ENCODE results near the gene TAF8. TPM values are rescaled to one million over a fixed set of nuclear protein-coding genes. Genes with fewer than 3 reads are reported as not detected.

The TAF8 gene
- total RNA-seq, 1 experiment from 2014 or later = 38.4 TPM

DNA sequence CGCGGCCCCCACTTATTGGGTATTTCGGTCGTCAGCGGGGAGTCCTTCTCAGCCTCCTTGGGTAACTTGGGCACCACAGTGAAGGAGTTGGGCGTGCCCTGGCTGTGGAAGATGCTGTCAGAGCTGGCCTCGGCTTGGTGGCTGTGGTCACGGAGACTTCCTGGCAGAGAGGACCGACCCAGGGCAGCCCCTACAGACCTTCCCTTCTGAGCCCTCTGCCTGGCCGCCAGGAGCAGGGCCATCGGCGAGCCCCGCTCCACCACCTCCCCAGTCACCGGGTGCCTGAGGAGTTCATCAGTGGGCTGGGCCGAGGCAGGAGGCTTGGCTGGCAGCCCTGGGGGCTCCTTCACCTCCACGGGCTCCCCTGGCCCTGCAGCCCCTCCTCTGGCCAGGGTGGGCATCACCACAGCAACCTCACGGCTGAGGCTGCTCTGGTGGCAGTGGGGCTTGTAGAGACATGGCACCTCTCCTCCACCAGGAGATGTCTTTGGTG lies 54.9 kb downstream of the TAF8 start:
- ChIA-PET POLR2A (ENCODE audit: unreplicated experiment) (no interaction called here), CTCF (no interaction called here)
- no peaks in the 10 kb centered on the region for H3K27me3 ChIP-seq (ENCODE audit: insufficient read depth, low read depth)
- H3K9me3 ChIP-seq (ENCODE audit: insufficient read depth, low read depth) = no peaks in the 10 kb centered on the region
- H3K27ac ChIP-seq = no peak overlapping the region
- no peaks in the 10 kb centered on the region; the same call in 1 of the 2 replicates for H3K79me2 ChIP-seq (ENCODE audit: low read depth)
- peaks cover 11% of the 10 kb centered on the region for H3K36me3 ChIP-seq (ENCODE audit: low read depth)
- H3K4me1 ChIP-seq (replicated peaks; ENCODE audit: insufficient read depth) = peaks cover 20% of the 10 kb centered on the region
- no TSS peak for BruUV-seq (replicated peaks)
- no peak for TF ChIP-seq EZH2 (IDR thresholded peaks at IDR 0.05; ENCODE audit: low read depth)
- no peak for TF ChIP-seq CTCF (conservative IDR thresholded peaks at IDR 0.05)
- no peak overlapping the region for H2AFZ ChIP-seq
- H3K4me2 ChIP-seq = no peak overlapping the region
- peaks cover 25% of the 10 kb centered on the region for H3F3A ChIP-seq (ENCODE audit: insufficient read depth, low read depth)
- DNase-seq = no peak
- H4K20me1 ChIP-seq (ENCODE audit: insufficient read depth) = no peaks in the 10 kb centered on the region
- no peak overlapping the region for H3K4me3 ChIP-seq
- H3K9me2 ChIP-seq (ENCODE audit: insufficient read depth) = no peaks in the 10 kb centered on the region
- intact Hi-C loops (cut with micrococcal nuclease; ENCODE audit: unreplicated experiment) = no loop called here

DNA sequence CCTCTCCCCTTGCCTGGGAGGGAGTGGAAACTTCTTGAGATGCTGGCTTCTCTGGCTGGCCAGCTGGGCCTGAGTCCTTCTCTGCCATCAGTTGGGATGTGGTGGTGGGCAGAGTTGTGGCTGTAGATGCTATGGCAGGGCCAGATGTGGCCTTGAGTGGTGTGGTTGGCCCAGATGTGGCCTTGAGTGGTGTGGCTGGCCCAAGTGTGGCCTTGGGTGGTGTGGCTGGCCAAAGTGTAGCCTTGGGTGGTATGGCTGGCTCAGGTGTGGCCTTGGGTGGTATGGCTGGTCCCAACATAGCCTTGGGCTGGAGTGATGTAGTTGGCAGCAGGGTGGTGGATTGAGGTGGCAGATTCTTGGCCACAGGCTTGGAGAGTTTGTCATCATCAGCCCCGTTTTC lies 55.4 kb downstream of the TAF8 start:
- no peak for DNase-seq
- no peaks in the 10 kb centered on the region for H3K27me3 ChIP-seq (ENCODE audit: insufficient read depth, low read depth)
- ChIA-PET CTCF (no interaction called here), POLR2A (ENCODE audit: unreplicated experiment) (no interaction called here)
- peaks cover 20% of the 10 kb centered on the region for H3F3A ChIP-seq (ENCODE audit: insufficient read depth, low read depth)
- H3K4me3 ChIP-seq = no peak overlapping the region
- no peak overlapping the region for H3K4me2 ChIP-seq
- no peaks in the 10 kb centered on the region for H3K9me3 ChIP-seq (ENCODE audit: insufficient read depth, low read depth)
- intact Hi-C loops (cut with micrococcal nuclease; ENCODE audit: unreplicated experiment) = no loop called here
- H3K9me2 ChIP-seq (ENCODE audit: insufficient read depth) = no peaks in the 10 kb centered on the region
- no peak overlapping the region for H3K27ac ChIP-seq
- no peaks in the 10 kb centered on the region; the same call in 1 of the 2 replicates for H3K79me2 ChIP-seq (ENCODE audit: low read depth)
- no peak overlapping the region for H2AFZ ChIP-seq
- BruUV-seq (replicated peaks) = no TSS peak
- peaks cover 14% of the 10 kb centered on the region for H3K4me1 ChIP-seq (replicated peaks; ENCODE audit: insufficient read depth)
- peaks cover 11% of the 10 kb centered on the region for H3K36me3 ChIP-seq (ENCODE audit: low read depth)
- no peaks in the 10 kb centered on the region; the same call in 1 of the 2 replicates for H4K20me1 ChIP-seq (ENCODE audit: insufficient read depth)
- no peak for TF ChIP-seq CTCF (conservative IDR thresholded peaks at IDR 0.05)
- no peak for TF ChIP-seq EZH2 (IDR thresholded peaks at IDR 0.05; ENCODE audit: low read depth)

- Histone ChIP-seq H4K20me1 (ENCODE audit: insufficient read depth) (no peaks in the 10 kb centered on the region; the same call in 1 of the 2 replicates), H3K9me2 (ENCODE audit: insufficient read depth) (no peaks in the 10 kb centered on the region), H3K79me2 (ENCODE audit: low read depth) (peaks cover 1% of the 10 kb centered on the region; the same call in 1 of the 2 replicates), H2AFZ (no peak overlapping the region), H3K4me3 (no peak overlapping the region), H3K27ac (no peak overlapping the region), H3K4me1 (replicated peaks; ENCODE audit: insufficient read depth) (peaks cover 8% of the 10 kb centered on the region), H3K9me3 (ENCODE audit: insufficient read depth, low read depth) (no peaks in the 10 kb centered on the region), H3K4me2 (no peak overlapping the region), H3F3A (ENCODE audit: insufficient read depth, low read depth) (peaks cover 21% of the 10 kb centered on the region; the same call in 1 of the 2 replicates), H3K27me3 (ENCODE audit: insufficient read depth, low read depth) (no peaks in the 10 kb centered on the region), H3K36me3 (ENCODE audit: low read depth) (peaks cover 11% of the 10 kb centered on the region)
- intact Hi-C loops (cut with micrococcal nuclease; ENCODE audit: unreplicated experiment) = no loop called here
- TF ChIP-seq CTCF (conservative IDR thresholded peaks at IDR 0.05) = no peak
- no peak for TF ChIP-seq EZH2 (IDR thresholded peaks at IDR 0.05; ENCODE audit: low read depth)
- no TSS peak for BruUV-seq (replicated peaks)
- CTCF ChIA-PET = no interaction called here
- POLR2A ChIA-PET (ENCODE audit: unreplicated experiment) = interaction anchor here (1.0 kb wide), 1 partner anchor 16 kb away, joined by 4 read pairs; no protein-coding TSS in a partner anchor
- DNase-seq = no peak
These were observed 56.0 kb downstream of the TAF8 start for GRCh38 chr6:42106112-42107023.

Data from PC-9 (cell line).